HepG2 (cell line): ENCODE measurements around the gene UBR3. TPM values are rescaled to one million over a fixed set of nuclear protein-coding genes. Genes with fewer than 3 reads are reported as not detected.

ENCODE experiments used
- ATAC-seq: fragments of 200-7000 bp; cut with Tn5 transposase; 3 replicates; pipeline ENCODE4 v1.9.1; 2020; ENCODE audit warnings: mild to moderate bottlenecking, moderate library complexity
- BruUV-seq: library from RNA; stranded (reverse); fragments of 400-500 nt; replicated peaks from 2 replicates; lab custom pipeline; 2021; lab: Mats Ljungman, UMichigan
- CTCF ChIA-PET: fragments of 300-600 bp; formaldehyde crosslinking; extraction: SDS; loops from one replicate; lab custom pipeline; 2021; ENCODE audit warnings: low total read pairs, inconsistent platforms, low intra/inter-chr PET ratio; lab: Yijun Ruan, JAX
- POLR2A ChIA-PET: fragments of 350-600 bp; sonication (Branson Sonifier 250); formaldehyde crosslinking; loops from one replicate; lab custom pipeline; 2020; ENCODE audit warnings: antibody characterized with exemption, inconsistent platforms; lab: Yijun Ruan, JAX
- DNase-seq: peaks from one replicate; pipeline ENCODE4 v3.0.0-alpha.2; 2015; ENCODE audit warnings: low spot score
- FAIRE-seq: peaks from 3 replicates; lab custom pipeline; 2011; peaks lifted over from hg19 to GRCh38; lab: Jason Lieb, UNC
- H2AFZ ChIP-seq: one replicate; pipeline ENCODE4 v1.6.1; 2011; ENCODE audit warnings: low read length, inconsistent platforms
- H3K27ac ChIP-seq: fragments of 300-600 bp; 3 replicates; pipeline ENCODE4 v1.8.0; 2011; ENCODE audit warnings: mixed run types, mild to moderate bottlenecking, mixed read lengths, low read length, inconsistent platforms; ENCODE audit not compliant: insufficient read depth; ENCODE audit errors: extremely low read length
- H3K27me3 ChIP-seq, 2 experiments: fragments of 200-600 bp in 1 of 2; 2 replicates in 1 of 2; 3 replicates in 1 of 2; pipeline versions ENCODE4 v1.6.0 to v1.8.0; 2011; ENCODE audit warnings: low read length in 2 of 2, mild to moderate bottlenecking in 2 of 2, moderate library complexity in 2 of 2, inconsistent platforms in 1 of 2; ENCODE audit not compliant: insufficient read depth in 2 of 2, control insufficient read depth in 1 of 2
- H3K36me3 ChIP-seq, 2 experiments: fragments of 200-600 bp in 1 of 2; replicated peaks in 1 of 2; 2 replicates in 1 of 2; 3 replicates in 1 of 2; pipeline versions ENCODE4 v1.5.1 to v1.8.0; 2011; ENCODE audit warnings: low read length in 2 of 2, inconsistent platforms in 1 of 2; ENCODE audit not compliant: insufficient read depth in 2 of 2, control insufficient read depth in 1 of 2
- H3K4me1 ChIP-seq: 2 replicates; pipeline ENCODE4 v1.5.1; 2012; ENCODE audit warnings: low read length, inconsistent platforms; ENCODE audit not compliant: insufficient read depth
- H3K4me2 ChIP-seq: 2 replicates; pipeline ENCODE4 v1.6.0; 2011; ENCODE audit warnings: low read depth, low read length, inconsistent platforms
- H3K4me3 ChIP-seq, 3 experiments: fragments of 200-600 bp in 1 of 3; sonication (generic), shearing (Covaris generic) in 1 of 3; replicated peaks in 1 of 3; 2 replicates each; pipeline ENCODE4 v1.5.1; 2011 to 2016; ENCODE audit warnings: low read length in 3 of 3, inconsistent platforms in 2 of 3, low read depth in 2 of 3, mild to moderate bottlenecking in 2 of 3, control low read depth in 1 of 3, mixed read lengths in 1 of 3; ENCODE audit not compliant: insufficient read depth in 1 of 3
- H3K79me2 ChIP-seq: one replicate; pipeline ENCODE4 v1.6.1; 2011; ENCODE audit warnings: low read length, inconsistent platforms; ENCODE audit not compliant: insufficient read depth
- H3K9ac ChIP-seq: 2 replicates; pipeline ENCODE4 v1.6.0; 2011; ENCODE audit warnings: mild to moderate bottlenecking, low read depth, low read length, inconsistent platforms; ENCODE audit not compliant: insufficient read depth
- H3K9me3 ChIP-seq: 2 replicates; pipeline ENCODE4 v1.5.1; 2012; ENCODE audit warnings: mild to moderate bottlenecking, low read length
- H4K20me1 ChIP-seq: 2 replicates; pipeline ENCODE4 v1.6.0; 2011; ENCODE audit warnings: inconsistent platforms, mild to moderate bottlenecking, low read length, moderate library complexity; ENCODE audit not compliant: insufficient read depth
- HNF4G ChIP-seq, 2 experiments: sonication (generic) in 1 of 2; formaldehyde crosslinking in 1 of 2; IDR thresholded peaks; 2 replicates each; pipeline versions ENCODE4 v1.4.0 to v1.6.1; 2011 to 2020; ENCODE audit warnings: borderline replicate concordance in 2 of 2, low read depth in 2 of 2, mild to moderate bottlenecking in 2 of 2, low read length in 1 of 2, missing genetic modification reagents in 1 of 2, moderate library complexity in 1 of 2
- PAX8 ChIP-seq: sonication (generic); formaldehyde crosslinking; IDR thresholded peaks from 2 replicates; pipeline ENCODE4 v1.8.0; 2022; ENCODE audit warnings: mild to moderate bottlenecking, missing genetic modification reagents, borderline replicate concordance
- SP5 ChIP-seq: IDR thresholded peaks from 2 replicates; pipeline ENCODE4 v1.6.1; 2016; ENCODE audit warnings: low read depth, borderline replicate concordance
- ZBTB21 ChIP-seq: sonication (generic); formaldehyde crosslinking; IDR thresholded peaks from 2 replicates; pipeline ENCODE4 v1.4.0; 2020; ENCODE audit warnings: missing genetic modification reagents
- ZFP1 ChIP-seq: IDR thresholded peaks from 2 replicates; pipeline ENCODE4 v1.6.1; 2016
- ZNF101 ChIP-seq: sonication (generic); formaldehyde crosslinking; IDR thresholded peaks from 2 replicates; pipeline ENCODE4 v1.4.0; 2020; ENCODE audit warnings: mild to moderate bottlenecking, low read depth, missing genetic modification reagents, borderline replicate concordance
- ZNF138 ChIP-seq: sonication (generic); formaldehyde crosslinking; IDR thresholded peaks from 2 replicates; pipeline ENCODE4 v1.5.0; 2020; ENCODE audit warnings: mild to moderate bottlenecking, low read depth, missing genetic modification reagents
- ZNF317 ChIP-seq: sonication (generic); formaldehyde crosslinking; IDR thresholded peaks from 2 replicates; pipeline ENCODE4 v1.5.0; 2020; ENCODE audit warnings: mild to moderate bottlenecking, missing genetic modification reagents
- WGBS: methylation state at CpG from one replicate; pipeline ENCODE4 v1.1.6; 2017; ENCODE audit warnings: low lambda C conversion rate; 5-methylcytosine and 5-hydroxymethylcytosine counted together
- in situ Hi-C: cut with HindIII; loops from 2 replicates; pipeline ENCODE4 v1.10.0; 2017; ENCODE audit warnings: low pct_unique_long_range_greater_than_20kb; ENCODE audit not compliant: extremely low pct_ligation_motif_present
- intact Hi-C: fragments of 100-400 bp; cut with micrococcal nuclease; formaldehyde crosslinking; loops from one replicate; pipeline ENCODE4 v1.10.0; 2022; ENCODE audit not compliant: unreplicated experiment
- polyA plus RNA-seq, 8 experiments: library from polyadenylated mRNA; depleted of rRNA in 3 of 8; stranded (reverse) in 7 of 8; unstranded in 1 of 8; fragments of >200 nt; fragmentation: Illumina TruSeq in 4 of 8; extraction: Trizol in 4 of 8; gene quantifications; 2 replicates each; pipeline versions ENCODE4 v1.2.1 to v1.2.3, GENCODE V29; 2011 to 2016; ENCODE audit warnings: low read depth in 4 of 8, missing spikeins in 1 of 8, mixed read lengths in 1 of 8; ENCODE audit not compliant: insufficient read depth in 1 of 8
- total RNA-seq, 5 experiments: library from RNA; depleted of rRNA; stranded (reverse); fragments of >200 nt; fragmentation: Illumina TruSeq; extraction: Trizol; gene quantifications; 2 replicates each; pipeline ENCODE4 v1.2.3, GENCODE V29; 2016; ENCODE audit warnings: low read depth in 1 of 5
- TF ChIP-seq, protein P1 (sequence below): sonication (generic); formaldehyde crosslinking; IDR thresholded peaks from 2 replicates; pipeline ENCODE4 v1.5.0; 2020; ENCODE audit warnings: mild to moderate bottlenecking, missing genetic modification reagents
- TF ChIP-seq, protein P2 (sequence below): sonication (generic); formaldehyde crosslinking; IDR thresholded peaks from 2 replicates; pipeline ENCODE4 v1.4.0; 2020; ENCODE audit warnings: missing genetic modification reagents

Gene UBR3
- total and polyA plus RNA-seq, 2 of the 13 experiments (the other 11 are each of a cell fraction or from before 2014, with no cell fraction given) = 15.1 to 28.0 TPM

DNA sequence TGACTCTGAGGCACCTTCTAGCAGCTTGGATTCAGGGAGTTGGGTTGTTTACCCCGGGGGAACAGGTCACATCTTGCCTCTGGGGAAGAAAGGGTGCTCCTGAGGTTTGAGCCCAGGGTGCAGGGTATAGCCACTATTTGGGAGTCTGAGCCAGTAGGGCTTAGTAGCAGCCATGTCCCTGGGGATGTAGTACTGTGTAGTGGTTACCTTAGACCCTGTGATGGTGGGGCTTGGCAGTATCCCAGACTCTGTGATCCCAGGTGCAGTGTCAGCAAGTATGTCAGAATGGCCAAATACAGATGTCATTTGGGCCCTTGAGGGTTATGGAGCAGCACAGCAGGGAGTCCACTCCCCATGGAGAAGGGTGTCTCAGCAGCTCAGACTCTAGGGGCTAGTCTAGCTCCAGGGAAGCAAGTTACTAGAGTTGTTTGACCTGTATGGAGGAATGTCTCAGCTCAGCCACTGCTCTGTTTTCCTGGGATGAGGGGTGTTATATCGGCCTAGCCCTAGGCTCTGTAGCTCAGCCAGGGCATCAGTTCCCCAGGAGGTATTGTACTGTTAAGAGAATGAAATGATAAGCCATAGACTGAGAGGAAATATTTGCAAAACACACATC lies 151.3 kb downstream of the UBR3 start:
- no peak overlapping the region for H2AFZ ChIP-seq
- 98% methylated on average over 2 of the region's 2 CpGs for WGBS
- H3K79me2 ChIP-seq = no peaks in the 10 kb centered on the region
- peak; percentile 38; the same call in 2 of the 3 replicates for ATAC-seq
- intact Hi-C loops (no loop called here), in situ Hi-C loops (no loop called here)
- H3K27ac ChIP-seq = no peak overlapping the region
- peaks cover 7 to 17% of the 10 kb centered on the region in 2 experiments; a peak in 4 of 5 replicates for H3K36me3 ChIP-seq
- CTCF ChIA-PET = no interaction called here
- no peak overlapping the region for H3K4me2 ChIP-seq
- no peak for TF ChIP-seq ZNF101 (CRISPR knock-in tag)
- TF ChIP-seq, protein P1, sequence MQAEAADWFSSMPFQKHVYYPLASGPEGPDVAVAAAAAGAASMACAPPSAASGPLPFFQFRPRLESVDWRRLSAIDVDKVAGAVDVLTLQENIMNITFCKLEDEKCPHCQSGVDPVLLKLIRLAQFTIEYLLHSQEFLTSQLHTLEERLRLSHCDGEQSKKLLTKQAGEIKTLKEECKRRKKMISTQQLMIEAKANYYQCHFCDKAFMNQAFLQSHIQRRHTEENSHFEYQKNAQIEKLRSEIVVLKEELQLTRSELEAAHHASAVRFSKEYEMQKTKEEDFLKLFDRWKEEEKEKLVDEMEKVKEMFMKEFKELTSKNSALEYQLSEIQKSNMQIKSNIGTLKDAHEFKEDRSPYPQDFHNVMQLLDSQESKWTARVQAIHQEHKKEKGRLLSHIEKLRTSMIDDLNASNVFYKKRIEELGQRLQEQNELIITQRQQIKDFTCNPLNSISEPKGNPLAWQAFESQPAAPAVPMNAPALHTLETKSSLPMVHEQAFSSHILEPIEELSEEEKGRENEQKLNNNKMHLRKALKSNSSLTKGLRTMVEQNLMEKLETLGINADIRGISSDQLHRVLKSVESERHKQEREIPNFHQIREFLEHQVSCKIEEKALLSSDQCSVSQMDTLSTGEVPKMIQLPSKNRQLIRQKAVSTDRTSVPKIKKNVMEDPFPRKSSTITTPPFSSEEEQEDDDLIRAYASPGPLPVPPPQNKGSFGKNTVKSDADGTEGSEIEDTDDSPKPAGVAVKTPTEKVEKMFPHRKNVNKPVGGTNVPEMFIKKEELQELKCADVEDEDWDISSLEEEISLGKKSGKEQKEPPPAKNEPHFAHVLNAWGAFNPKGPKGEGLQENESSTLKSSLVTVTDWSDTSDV (CRISPR knock-in tag) = no peak
- no peak for TF ChIP-seq SP5 (CRISPR knock-in tag)
- TF ChIP-seq ZNF138 (CRISPR knock-in tag) = no peak
- no peak for TF ChIP-seq HNF4G (IDR thresholded peaks at IDR 0.05; ENCODE audit: borderline replicate concordance, low read depth, low read length)
- no peak for TF ChIP-seq HNF4G (CRISPR knock-in tag; IDR thresholded peaks at IDR 0.05; ENCODE audit: borderline replicate concordance, low read depth)
- no peak for TF ChIP-seq ZFP1
- TF ChIP-seq PAX8 (CRISPR knock-in tag) = no peak
- no peak for TF ChIP-seq ZBTB21 (CRISPR knock-in tag)
- TF ChIP-seq, protein P2, sequence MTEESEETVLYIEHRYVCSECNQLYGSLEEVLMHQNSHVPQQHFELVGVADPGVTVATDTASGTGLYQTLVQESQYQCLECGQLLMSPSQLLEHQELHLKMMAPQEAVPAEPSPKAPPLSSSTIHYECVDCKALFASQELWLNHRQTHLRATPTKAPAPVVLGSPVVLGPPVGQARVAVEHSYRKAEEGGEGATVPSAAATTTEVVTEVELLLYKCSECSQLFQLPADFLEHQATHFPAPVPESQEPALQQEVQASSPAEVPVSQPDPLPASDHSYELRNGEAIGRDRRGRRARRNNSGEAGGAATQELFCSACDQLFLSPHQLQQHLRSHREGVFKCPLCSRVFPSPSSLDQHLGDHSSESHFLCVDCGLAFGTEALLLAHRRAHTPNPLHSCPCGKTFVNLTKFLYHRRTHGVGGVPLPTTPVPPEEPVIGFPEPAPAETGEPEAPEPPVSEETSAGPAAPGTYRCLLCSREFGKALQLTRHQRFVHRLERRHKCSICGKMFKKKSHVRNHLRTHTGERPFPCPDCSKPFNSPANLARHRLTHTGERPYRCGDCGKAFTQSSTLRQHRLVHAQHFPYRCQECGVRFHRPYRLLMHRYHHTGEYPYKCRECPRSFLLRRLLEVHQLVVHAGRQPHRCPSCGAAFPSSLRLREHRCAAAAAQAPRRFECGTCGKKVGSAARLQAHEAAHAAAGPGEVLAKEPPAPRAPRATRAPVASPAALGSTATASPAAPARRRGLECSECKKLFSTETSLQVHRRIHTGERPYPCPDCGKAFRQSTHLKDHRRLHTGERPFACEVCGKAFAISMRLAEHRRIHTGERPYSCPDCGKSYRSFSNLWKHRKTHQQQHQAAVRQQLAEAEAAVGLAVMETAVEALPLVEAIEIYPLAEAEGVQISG (CRISPR knock-in tag) = no peak
- TF ChIP-seq ZNF317 = no peak
- DNase-seq = no peak
- no peaks in the 10 kb centered on the region for H3K27me3 ChIP-seq
- H3K4me1 ChIP-seq = no peaks in the 10 kb centered on the region
- POLR2A ChIA-PET = no interaction called here
- no peak for FAIRE-seq
- H3K9me3 ChIP-seq = peaks cover 18% of the 10 kb centered on the region
- H3K4me3 ChIP-seq = no peak overlapping the region
- H3K9ac ChIP-seq = no peak overlapping the region
- no TSS peak for BruUV-seq
- H4K20me1 ChIP-seq = no peaks in the 10 kb centered on the region; the same call in 1 of the 2 replicates
